IPS-20b (cell line): ENCODE data around the gene ANKRD26.

Experiments used
- H3K27ac ChIP-seq: one replicate; pipeline ENCODE4 v1.5.1; 2013; ENCODE audit warnings: low read length
- H3K27me3 ChIP-seq: 2 replicates; pipeline ENCODE4 v1.6.1; 2013; ENCODE audit warnings: mild to moderate bottlenecking, low read length, inconsistent platforms; ENCODE audit not compliant: insufficient read depth
- H3K36me3 ChIP-seq: 2 replicates; pipeline ENCODE4 v1.6.1; 2013; ENCODE audit warnings: low read depth, mild to moderate bottlenecking, inconsistent platforms, low read length, moderate library complexity; ENCODE audit not compliant: insufficient read depth
- H3K4me1 ChIP-seq: 2 replicates; pipeline ENCODE4 v1.6.1; 2013; ENCODE audit warnings: mild to moderate bottlenecking, control low read depth, inconsistent platforms, low read length, moderate library complexity; ENCODE audit not compliant: insufficient read depth
- H3K4me3 ChIP-seq: 2 replicates; pipeline ENCODE4 v1.5.1; 2013; ENCODE audit warnings: mild to moderate bottlenecking, low read length, inconsistent platforms
- H3K9ac ChIP-seq: 2 replicates; pipeline ENCODE4 v1.6.1; 2013; ENCODE audit warnings: low read depth, mild to moderate bottlenecking, inconsistent platforms, low read length, moderate library complexity
- H3K9me3 ChIP-seq: 2 replicates; pipeline ENCODE4 v1.6.1; 2013; ENCODE audit warnings: mild to moderate bottlenecking, low read depth, low read length, inconsistent platforms; ENCODE audit not compliant: insufficient read depth

ANKRD26 gene

DNA sequence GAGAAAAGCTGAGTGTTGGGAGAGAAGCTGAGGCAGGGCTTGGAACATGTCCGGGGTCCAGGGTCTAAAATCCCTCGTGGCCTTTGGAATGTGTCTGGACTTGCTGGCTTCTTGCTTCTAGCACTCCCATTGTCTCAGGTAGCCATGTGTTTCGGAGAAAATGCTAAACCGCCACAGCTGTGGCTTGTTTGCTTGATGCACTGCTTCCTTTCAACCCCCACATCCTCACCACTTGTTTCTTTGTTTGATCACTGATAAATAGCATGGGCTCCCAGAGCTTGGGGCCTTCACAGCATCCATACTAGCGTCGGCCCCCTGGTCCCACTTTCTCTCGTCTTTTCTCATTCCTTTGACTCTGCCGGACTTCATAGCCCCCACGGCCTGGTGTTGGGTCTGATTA lies 102.7 kb downstream of the ANKRD26 start:
- Histone ChIP-seq H3K9ac (no peak overlapping the region), H3K27me3 (no peaks in the 10 kb centered on the region), H3K4me3 (no peak overlapping the region), H3K9me3 (peaks cover 45% of the 10 kb centered on the region), H3K27ac (no peak overlapping the region), H3K36me3 (0 out of 2 replicates have a peak, but pooled peaks cover 6% of the 10 kb centered on the region), H3K4me1 (no peaks in the 10 kb centered on the region)

DNA sequence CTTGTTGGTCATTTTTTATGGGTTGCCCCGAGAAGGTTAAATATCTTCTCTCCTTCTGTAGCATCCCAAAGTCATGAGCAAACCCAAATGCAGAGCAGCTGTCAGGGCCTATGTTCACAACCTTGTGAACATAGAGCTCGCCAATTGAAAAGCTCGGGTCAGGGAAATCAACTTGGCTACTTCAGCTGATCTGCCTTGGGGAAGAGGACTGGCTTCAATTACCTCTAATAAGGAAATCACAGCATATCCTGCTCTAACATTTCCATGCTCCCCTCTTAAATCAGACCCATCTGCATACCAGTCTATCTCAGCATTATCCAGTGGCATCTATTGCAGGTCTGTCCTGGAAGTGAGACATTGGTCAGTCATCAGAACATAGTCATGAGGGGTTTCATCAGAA lies 105.6 kb downstream of the ANKRD26 start:
- H3K9ac ChIP-seq, result no peak overlapping the region
- H3K27me3 ChIP-seq, result no peaks in the 10 kb centered on the region
- H3K27ac ChIP-seq, result no peak overlapping the region
- no peaks in the 10 kb centered on the region for H3K36me3 ChIP-seq
- H3K9me3 ChIP-seq, result peaks cover 53% of the 10 kb centered on the region
- no peaks in the 10 kb centered on the region for H3K4me1 ChIP-seq
- no peak overlapping the region for H3K4me3 ChIP-seq

DNA sequence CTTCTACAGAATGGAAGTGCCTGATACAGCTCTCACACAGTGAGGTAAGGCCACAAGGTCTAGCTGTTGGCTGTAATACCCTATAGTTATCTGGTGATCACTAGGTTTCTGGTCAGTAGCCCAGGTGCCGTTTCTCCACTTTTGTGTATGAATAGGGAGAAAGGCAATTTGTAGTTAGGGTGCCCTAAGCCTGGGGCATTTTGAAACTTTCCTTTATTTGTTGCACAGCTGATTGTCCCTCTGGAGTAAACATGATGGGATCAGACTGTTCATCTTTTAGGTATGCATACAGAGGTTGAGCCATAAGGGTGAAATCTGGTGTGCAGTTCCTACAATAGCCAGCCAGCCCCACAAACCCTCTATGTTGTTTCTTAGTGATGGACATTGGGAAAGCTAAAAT lies 112.4 kb downstream of the ANKRD26 start:
- Histone ChIP-seq H3K9me3 (peaks cover 19% of the 10 kb centered on the region; the same call in 1 of the 2 replicates), H3K4me1 (no peaks in the 10 kb centered on the region), H3K27me3 (no peaks in the 10 kb centered on the region), H3K9ac (no peak overlapping the region), H3K4me3 (no peak overlapping the region), H3K27ac (no peak overlapping the region), H3K36me3 (no peaks in the 10 kb centered on the region)

DNA sequence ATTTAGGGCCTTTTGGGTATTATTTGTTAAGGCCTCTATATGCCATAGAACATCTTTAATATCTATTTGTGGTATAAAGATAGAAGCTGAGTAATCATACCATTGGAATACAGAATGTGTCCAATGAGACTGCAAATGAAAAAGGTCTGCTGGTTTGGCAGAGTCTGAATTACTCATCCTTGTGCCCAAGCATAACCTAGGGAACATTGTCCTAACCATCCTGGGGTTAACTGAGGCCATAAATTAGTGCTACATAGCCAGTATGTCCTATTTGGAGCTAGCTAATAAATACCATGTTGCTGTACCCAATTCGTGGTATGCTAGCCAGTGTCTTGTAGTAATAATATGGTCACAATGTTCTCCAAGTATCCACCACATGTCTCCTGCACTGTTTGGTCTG lies 117.1 kb downstream of the ANKRD26 start:
- Histone ChIP-seq H3K27ac (no peak overlapping the region), H3K9me3 (no peaks in the 10 kb centered on the region), H3K4me3 (no peak overlapping the region), H3K36me3 (no peaks in the 10 kb centered on the region), H3K9ac (no peak overlapping the region), H3K27me3 (no peaks in the 10 kb centered on the region), H3K4me1 (no peaks in the 10 kb centered on the region)

DNA sequence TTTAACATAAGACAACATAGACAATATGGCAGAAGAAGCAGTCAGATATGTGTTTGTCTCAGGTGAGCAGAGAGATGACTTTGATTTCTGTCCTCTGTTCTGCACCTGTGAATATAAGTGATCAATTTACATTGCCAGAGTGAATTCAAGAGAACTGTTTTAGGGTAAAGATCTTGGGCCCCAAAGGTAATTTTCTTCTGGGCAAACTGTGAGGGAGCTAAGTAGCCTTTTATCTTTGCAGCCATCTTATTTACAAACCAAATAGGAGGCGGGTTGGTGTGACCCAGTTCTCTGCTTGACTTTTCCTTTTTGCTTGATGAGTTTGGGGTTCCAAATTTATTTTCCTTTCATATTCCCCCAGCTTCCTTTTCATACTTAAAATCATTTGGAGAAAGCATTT lies 118.2 kb downstream of the ANKRD26 start:
- Histone ChIP-seq H3K27ac (no peak overlapping the region), H3K27me3 (no peaks in the 10 kb centered on the region), H3K9ac (no peak overlapping the region), H3K4me3 (no peak overlapping the region), H3K4me1 (no peaks in the 10 kb centered on the region), H3K9me3 (no peaks in the 10 kb centered on the region), H3K36me3 (no peaks in the 10 kb centered on the region)

DNA sequence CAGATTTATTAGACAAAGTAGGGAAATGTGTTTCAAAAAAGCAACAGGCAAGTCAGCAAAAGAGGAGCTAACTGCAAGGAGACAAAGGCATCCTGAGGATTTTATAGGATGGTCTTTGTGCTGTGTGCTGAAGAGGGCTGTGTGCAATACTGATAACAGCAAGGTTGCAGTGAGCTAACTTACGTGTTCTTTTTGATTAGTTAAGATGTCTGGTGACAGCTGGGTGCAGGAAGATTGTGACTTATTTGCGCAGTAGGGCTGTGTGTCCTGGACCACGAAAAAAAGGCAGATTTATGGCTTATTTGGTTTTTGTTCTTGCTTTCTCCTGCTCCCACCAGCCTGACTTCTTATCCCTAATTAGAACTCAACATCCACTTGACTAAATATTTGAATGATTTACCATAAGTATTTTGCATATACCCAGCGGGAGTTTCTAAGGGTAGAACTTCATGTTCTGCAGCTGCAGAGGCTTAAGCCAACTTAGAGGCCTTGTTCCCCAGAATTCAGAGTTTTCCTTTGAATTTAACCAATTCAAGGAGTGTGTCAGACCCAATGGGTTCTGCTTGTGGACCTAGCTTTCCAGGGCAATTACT lies 119.0 kb downstream of the ANKRD26 start:
- Histone ChIP-seq H3K4me1 (no peaks in the 10 kb centered on the region), H3K4me3 (no peak overlapping the region), H3K27me3 (no peaks in the 10 kb centered on the region), H3K9me3 (no peaks in the 10 kb centered on the region), H3K36me3 (no peaks in the 10 kb centered on the region), H3K9ac (no peak overlapping the region), H3K27ac (no peak overlapping the region)

DNA sequence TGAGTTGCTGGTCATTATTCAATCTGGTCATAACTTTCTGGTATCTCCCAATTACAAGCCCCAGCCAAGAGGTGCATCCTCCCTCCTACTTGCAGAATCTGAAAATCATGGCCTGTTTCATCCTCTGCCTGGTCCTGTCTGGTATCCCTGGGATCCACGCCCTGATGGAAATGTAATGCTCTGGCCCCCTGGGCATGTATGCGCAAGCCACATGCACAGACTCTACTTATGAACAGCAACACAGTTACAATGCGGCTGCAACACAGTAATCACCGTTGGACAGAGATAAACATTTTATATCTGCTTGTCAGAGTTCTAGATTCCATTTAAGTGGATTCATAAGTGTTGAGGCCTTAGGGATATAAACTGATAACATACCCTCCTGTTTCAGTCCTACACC lies 121.8 kb downstream of the ANKRD26 start:
- Histone ChIP-seq H3K27ac (no peak overlapping the region), H3K27me3 (no peaks in the 10 kb centered on the region), H3K36me3 (no peaks in the 10 kb centered on the region), H3K4me1 (no peaks in the 10 kb centered on the region), H3K4me3 (no peak overlapping the region), H3K9me3 (no peaks in the 10 kb centered on the region), H3K9ac (no peak overlapping the region)

DNA sequence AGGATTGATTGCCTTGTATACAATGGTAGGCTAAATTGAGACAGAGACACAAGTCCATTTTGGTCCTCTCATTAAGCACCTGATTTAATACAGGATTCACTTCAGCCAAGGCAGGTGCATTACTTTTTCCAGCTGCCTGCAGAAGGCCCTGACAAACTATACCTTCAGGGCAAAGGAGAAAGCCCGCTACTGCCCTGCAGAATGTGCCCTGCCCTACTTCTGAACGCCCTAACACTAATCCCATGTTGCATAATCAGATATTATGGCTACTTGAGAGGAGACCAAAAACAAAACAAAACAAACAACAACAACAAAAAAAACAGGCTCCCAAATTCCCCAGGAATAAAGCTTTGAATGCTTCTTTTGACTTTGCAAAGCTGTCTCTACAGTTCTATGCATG lies 122.7 kb downstream of the ANKRD26 start:
- Histone ChIP-seq H3K9me3 (no peaks in the 10 kb centered on the region), H3K9ac (no peak overlapping the region), H3K4me1 (no peaks in the 10 kb centered on the region), H3K27me3 (no peaks in the 10 kb centered on the region), H3K27ac (no peak overlapping the region), H3K36me3 (no peaks in the 10 kb centered on the region), H3K4me3 (no peak overlapping the region)

DNA sequence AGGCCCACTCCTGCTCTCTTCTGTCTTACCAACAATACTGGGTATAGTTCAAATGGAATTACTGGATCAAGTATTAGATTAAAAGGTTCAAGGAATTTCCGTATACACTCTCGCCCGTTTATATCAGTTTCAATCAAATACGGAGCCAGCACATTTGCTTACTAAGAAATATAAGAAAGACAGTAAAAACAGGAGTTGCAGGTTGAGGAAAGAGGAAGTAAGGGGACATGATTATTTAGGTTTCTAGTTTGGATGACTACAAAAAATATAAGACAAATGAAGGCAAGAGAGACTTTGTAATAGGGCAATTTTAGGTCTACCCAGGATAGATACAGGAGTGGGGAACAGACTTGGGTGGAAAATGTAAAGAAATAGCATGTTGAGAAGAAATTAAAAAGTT lies 129.6 kb downstream of the ANKRD26 start:
- Histone ChIP-seq H3K27ac (no peak overlapping the region), H3K4me3 (no peak overlapping the region), H3K36me3 (no peaks in the 10 kb centered on the region), H3K27me3 (no peaks in the 10 kb centered on the region), H3K9me3 (no peaks in the 10 kb centered on the region), H3K9ac (no peak overlapping the region), H3K4me1 (no peaks in the 10 kb centered on the region)

DNA sequence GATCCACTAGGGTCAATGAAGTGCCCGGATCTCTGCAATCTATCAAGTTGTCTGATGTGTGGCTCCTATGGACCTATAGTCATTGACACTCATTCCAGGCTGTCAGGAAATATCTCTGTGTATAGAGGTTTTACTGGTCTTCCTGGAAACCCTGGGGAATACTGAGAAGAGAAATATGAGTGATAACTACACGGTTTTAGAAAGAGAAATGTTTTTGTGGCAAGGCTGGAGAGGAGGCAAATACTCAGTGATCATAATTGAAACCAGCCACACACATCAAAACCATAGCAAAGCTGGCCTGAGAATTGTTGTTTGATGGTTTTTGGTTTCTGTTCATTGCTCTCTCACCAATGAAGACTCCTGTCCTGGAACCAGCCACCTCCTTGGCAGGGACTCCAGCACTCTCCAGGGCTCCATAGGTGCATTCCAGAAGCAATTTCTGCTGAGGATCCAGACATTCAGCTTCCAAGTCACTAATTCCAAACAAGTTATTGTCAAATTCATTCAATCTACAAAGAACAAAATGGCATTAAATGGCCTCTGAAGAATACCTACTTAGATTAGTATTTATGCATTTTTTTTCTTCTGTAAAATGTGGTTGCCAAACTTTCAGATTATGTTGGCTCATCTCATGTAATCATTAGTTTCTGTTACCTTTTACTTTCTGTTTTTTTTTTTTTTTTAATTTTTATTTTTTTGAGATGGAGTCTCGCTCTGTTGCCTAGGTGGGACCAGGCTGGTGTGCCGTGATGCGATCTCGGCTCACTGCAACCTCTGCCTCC lies 131.0 kb downstream of the ANKRD26 start:
- no peak overlapping the region for H3K27ac ChIP-seq
- no peaks in the 10 kb centered on the region for H3K36me3 ChIP-seq
- no peaks in the 10 kb centered on the region for H3K9me3 ChIP-seq
- no peak overlapping the region for H3K9ac ChIP-seq
- H3K4me1 ChIP-seq, result no peaks in the 10 kb centered on the region
- no peaks in the 10 kb centered on the region for H3K27me3 ChIP-seq
- H3K4me3 ChIP-seq, result no peak overlapping the region

DNA sequence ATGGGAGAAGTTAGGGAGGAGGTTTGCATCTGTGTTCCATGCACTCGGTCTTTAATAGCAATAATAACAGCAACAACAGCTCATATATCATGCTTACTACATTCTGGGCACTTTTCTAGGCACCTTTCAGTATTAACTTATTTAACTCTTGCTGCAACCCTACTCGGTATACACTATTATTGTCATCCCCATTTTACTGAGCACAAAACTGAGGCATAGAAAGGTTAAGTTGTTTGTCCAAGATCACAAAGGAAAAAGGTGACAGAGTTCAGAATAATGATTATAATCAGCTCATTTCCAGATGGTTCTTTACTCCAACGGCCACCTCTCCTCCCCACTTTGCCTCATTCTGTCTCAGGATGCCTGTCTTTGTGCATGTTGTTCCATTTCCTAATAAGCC lies 137.5 kb downstream of the ANKRD26 start:
- Histone ChIP-seq H3K9ac (no peak overlapping the region), H3K27ac (no peak overlapping the region), H3K4me1 (no peaks in the 10 kb centered on the region), H3K9me3 (no peaks in the 10 kb centered on the region), H3K36me3 (no peaks in the 10 kb centered on the region), H3K4me3 (no peak overlapping the region), H3K27me3 (no peaks in the 10 kb centered on the region)

DNA sequence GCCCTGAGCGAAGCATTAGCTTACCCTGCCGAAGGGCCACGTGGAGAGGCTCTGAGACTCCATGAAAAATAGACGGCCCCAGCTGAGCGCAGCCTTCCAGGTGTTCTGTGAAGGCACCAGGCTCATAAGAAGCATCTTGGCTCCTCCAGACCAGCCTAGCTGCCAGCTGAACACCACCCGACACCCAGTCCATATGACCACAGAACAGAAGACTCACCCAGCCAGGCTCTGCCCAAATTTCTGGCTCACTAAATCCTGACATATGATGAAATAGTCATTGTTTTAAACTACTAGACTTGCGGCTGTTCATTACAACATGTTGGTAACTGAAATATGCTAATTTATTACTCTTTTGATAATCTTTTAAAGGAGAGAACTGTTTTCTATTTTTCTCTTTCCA lies 140.0 kb downstream of the ANKRD26 start:
- Histone ChIP-seq H3K4me3 (no peak overlapping the region), H3K27ac (no peak overlapping the region), H3K9me3 (no peaks in the 10 kb centered on the region), H3K9ac (no peak overlapping the region), H3K27me3 (no peaks in the 10 kb centered on the region), H3K4me1 (no peaks in the 10 kb centered on the region), H3K36me3 (no peaks in the 10 kb centered on the region)
